Limb (tissue), 2 donors: Measurements from ENCODE around the gene OSBPL3.

Experiments used
- DNase-seq, 2 donors: peaks; one replicate each; pipeline ENCODE4 v3.0.0-alpha.2; 2016; ENCODE audit errors: extremely low spot score in 2 of 2

The OSBPL3 gene

GRCh38 chr7:24763303-24763901 is 216.6 kb downstream of the OSBPL3 start:
- no peak for DNase-seq

- no peak for DNase-seq
Measured at GRCh38 chr7:24762771-24763170, 217.2 kb downstream of the OSBPL3 start.

- no peak for DNase-seq
Measured at GRCh38 chr7:24760968-24761367, 219.0 kb downstream of the OSBPL3 start.

- peak in 1 of 2 donors; percentile 81 for DNase-seq
Measured at GRCh38 chr7:24757353-24758275, 222.4 kb downstream of the OSBPL3 start, which contains the start of gene GSDME. Gene GSDME (minus strand): TSS chr7:24757464. CDS start chr7:24749774, 7,690 bp downstream.

- peak in 1 of 2 donors; percentile 15 for DNase-seq
Measured at GRCh38 chr7:24756545-24757352, 223.2 kb downstream of the OSBPL3 start.

GRCh38 chr7:24755541-24756407 is 224.2 kb downstream of the OSBPL3 start:
- no peak for DNase-seq

GRCh38 chr7:24754906-24755506 is 225.0 kb downstream of the OSBPL3 start:
- DNase-seq, result no peak

- no peak for DNase-seq
Measured at GRCh38 chr7:24752073-24752800, 227.7 kb downstream of the OSBPL3 start.

- no peak for DNase-seq
Measured at GRCh38 chr7:24751484-24751883, 228.5 kb downstream of the OSBPL3 start.

GRCh38 chr7:24750441-24751055 is 229.4 kb downstream of the OSBPL3 start:
- no peak for DNase-seq

GRCh38 chr7:24748521-24748920 is 231.5 kb downstream of the OSBPL3 start:
- no peak for DNase-seq
